Natural killer cell treated with Interleukin-12 subunit alpha and Interleukin-12 subunit beta and Interleukin-15 and Interleukin-18, amount 100 ng/mL, for 72 hours (primary cell): Measurements from ENCODE around the gene TGFB1I1. TPM values are rescaled to one million over a fixed set of nuclear protein-coding genes. Genes with fewer than 3 reads are reported as not detected.
"Not testable (repeated sequence)": the region's sequence is repeated elsewhere in the genome, so short reads cannot be mapped to it uniquely, and the experiment has no call there.

Experiments
- ATAC-seq, 2 donors: fragments of 150-1000 bp; cut with Tn5 transposase in 1 of 2; sonication (Bioruptor Pico), chemical (Tn5 transposase) in 1 of 2; 2 replicates each; pipeline ENCODE4 v1.10.0; 2021
- DNase-seq: peaks from one replicate; pipeline ENCODE4 v3.0.0; 2022; ENCODE audit warnings: low spot score
- H3K27ac Mint-ChIP-seq, 2 donors: 1 replicate in 1 of 2; 2 replicates in 1 of 2; pipeline ENCODE4 v1.8.0; 2022; ENCODE audit warnings: mixed read lengths in 2 of 2, mild to moderate bottlenecking in 1 of 2, moderate library complexity in 1 of 2
- H3K27me3 Mint-ChIP-seq, 2 donors: 1 replicate in 1 of 2; 2 replicates in 1 of 2; pipeline ENCODE4 v1.8.0; 2022; ENCODE audit warnings: mixed read lengths in 2 of 2
- H3K36me3 Mint-ChIP-seq: one replicate; pipeline ENCODE4 v1.8.0; 2022; ENCODE audit warnings: mixed read lengths
- H3K4me1 Mint-ChIP-seq, 2 donors: 1 replicate in 1 of 2; 2 replicates in 1 of 2; pipeline ENCODE4 v1.8.0; 2022; ENCODE audit warnings: low read depth in 2 of 2, mixed read lengths in 2 of 2, mild to moderate bottlenecking in 1 of 2
- H3K4me3 Mint-ChIP-seq: one replicate; pipeline ENCODE4 v1.8.0; 2022; ENCODE audit warnings: mixed read lengths
- H3K9me3 Mint-ChIP-seq: 2 replicates; pipeline ENCODE4 v1.8.0; 2022; ENCODE audit warnings: mixed read lengths
- total RNA-seq, 2 donors: library from RNA; stranded (reverse); gene quantifications; one replicate each; pipeline ENCODE4 v1.2.3, GENCODE V29; 2022

Gene TGFB1I1
- total RNA-seq, 2 donors from 2014 or later, result 0.55 to 0.75 TPM

DNA sequence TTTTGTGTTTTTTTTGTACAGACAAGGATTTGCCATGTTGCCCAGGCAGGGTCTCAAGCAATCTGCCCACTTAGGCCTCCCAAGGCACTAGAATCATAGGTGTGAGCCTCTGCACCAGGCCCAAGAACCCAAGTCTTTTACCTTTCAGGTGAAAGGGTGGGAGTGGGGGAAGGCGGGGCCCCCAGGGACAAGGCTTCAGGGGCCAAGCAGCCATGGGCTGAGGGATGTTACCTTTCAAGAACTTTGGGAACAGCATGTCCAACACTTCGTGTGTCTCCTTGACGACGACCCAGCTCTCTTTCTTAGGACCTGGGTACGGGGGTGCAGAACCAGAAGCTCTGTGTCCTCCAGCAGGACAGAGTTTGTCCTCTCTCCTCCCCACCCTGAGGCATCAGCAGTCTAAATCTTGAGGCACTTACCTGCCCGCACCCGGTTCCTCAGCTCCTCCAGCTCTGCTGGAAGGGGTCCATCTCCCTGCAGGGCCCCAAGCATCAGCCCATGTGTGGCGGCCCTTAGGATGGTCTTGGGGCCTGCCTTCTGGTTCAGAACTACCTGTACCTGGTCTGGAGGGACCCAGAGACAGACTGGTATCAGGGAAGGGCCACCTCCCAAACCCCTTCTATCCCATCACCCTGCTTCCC, 19.9 kb downstream of the TGFB1I1 start:
- Mint-ChIP-seq H3K27me3 (no peaks in the 10 kb centered on the region), H3K27ac (peak overlapping the region in 1 of 2 donors; percentile 43), H3K9me3 (no peaks in the 10 kb centered on the region), H3K4me1 (peaks cover 0 to 9% of the 10 kb centered on the region in 2 donors), H3K36me3 (no peaks in the 10 kb centered on the region), H3K4me3 (no peak overlapping the region)
- no peak for ATAC-seq
- DNase-seq, result no peak

DNA sequence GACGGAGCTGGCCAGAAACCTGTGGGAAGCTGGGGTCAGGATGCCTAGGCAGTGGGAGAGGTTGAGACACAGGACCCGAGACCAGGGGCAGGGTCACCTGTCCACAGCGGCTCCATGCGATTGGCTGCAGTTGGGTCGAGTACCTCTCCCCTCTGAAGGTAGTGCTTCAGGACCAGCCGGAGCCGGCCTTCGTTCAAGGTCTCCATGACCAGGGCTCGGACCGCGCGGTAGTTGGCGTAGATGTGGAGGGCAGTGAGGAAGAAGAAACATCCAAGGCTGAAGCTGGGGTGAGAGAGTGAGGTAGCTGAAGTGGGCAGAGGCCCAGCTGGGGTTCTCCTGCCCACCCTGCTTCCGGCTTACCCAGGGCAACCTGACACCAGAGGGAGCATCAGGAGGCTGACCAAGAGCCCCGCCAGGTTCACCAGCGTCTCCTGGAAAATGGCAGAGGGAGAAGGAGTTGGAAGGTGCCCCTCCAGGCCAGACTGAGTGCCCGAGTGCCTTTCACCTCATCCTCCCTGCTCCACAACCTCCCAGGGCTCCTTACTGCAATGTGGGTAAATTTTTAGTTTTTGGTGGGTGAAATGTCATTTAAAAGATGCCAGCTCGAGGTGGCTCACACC, 21.7 kb downstream of the TGFB1I1 start:
- no peaks in the 10 kb centered on the region for H3K27me3 Mint-ChIP-seq
- no peaks in the 10 kb centered on the region for H3K36me3 Mint-ChIP-seq
- ATAC-seq (no peak), DNase-seq (no peak)
- peaks cover 0 to 12% of the 10 kb centered on the region in 2 donors for H3K4me1 Mint-ChIP-seq
- H3K27ac Mint-ChIP-seq, result no peak overlapping the region
- H3K4me3 Mint-ChIP-seq, result no peak overlapping the region
- H3K9me3 Mint-ChIP-seq, result no peaks in the 10 kb centered on the region

DNA sequence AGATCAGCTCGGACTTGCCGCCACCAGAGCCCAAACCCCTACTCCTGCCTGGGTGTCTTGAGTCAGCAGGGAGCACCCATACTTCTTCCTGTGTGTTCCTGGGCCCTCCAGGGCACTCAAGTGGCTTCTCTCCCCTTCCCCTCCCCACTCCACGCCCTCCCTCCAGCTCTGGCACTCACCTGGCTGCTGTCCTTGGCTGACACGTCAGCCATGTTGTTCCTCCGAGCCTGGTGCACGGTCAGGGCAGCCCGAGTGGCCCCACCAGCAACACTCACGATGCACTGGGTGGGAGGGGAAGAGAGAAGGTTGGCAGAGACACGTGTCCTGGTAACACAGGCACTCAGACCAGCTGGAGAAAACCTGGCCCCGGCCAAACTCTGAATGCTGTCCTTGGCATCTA, 24.7 kb downstream of the TGFB1I1 start:
- Mint-ChIP-seq H3K36me3 (no peaks in the 10 kb centered on the region), H3K27me3 (no peaks in the 10 kb centered on the region), H3K4me3 (no peak overlapping the region), H3K4me1 (peaks cover 0 to 7% of the 10 kb centered on the region in 2 donors), H3K9me3 (no peaks in the 10 kb centered on the region), H3K27ac (no peak overlapping the region)
- no peak for ATAC-seq
- DNase-seq, result no peak

DNA sequence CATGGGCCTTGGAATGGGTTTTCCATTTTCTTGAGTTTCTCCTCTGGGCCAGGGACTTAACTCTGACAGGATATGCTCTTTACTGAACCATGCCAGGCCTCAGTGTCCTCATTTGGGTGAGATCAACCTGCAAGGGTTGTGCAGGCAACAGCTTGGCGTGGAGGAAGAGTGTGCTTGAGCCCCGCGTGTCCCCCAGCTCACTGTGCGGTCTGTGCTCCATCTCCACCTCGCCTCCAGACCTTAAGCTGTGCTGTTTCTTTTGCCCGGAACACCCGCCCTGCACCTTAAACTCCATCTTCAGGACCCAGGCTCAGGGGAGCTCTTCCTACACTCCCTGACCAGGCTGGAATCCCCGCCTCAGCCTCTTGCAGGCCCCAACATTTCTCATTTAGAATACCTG, 26.5 kb downstream of the TGFB1I1 start:
- Mint-ChIP-seq H3K4me1 (peaks cover 0 to 7% of the 10 kb centered on the region in 2 donors), H3K27ac (no peak overlapping the region), H3K36me3 (no peaks in the 10 kb centered on the region), H3K27me3 (no peaks in the 10 kb centered on the region), H3K9me3 (no peaks in the 10 kb centered on the region), H3K4me3 (no peak overlapping the region)
- peak; percentile 41 for DNase-seq
- ATAC-seq, result no peak

DNA sequence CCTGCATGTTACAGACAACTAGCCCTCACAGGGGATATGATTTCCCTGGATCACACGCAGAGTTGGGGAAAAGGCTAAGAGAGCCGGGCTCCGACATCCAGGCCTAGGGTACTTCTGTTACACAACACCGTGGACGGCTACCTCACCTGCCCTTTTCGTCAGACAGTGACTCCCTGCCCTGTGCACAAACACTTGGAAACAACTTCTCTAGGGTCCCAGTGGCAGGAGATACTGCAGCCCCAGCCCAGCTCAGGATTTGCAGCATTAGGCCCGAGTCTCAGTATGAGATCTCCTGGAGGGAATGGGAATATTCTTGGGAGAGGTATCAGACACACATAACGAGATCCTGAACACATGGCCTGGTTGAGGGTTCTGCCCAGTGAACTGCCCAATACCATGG, 28.0 kb downstream of the TGFB1I1 start:
- no peaks in the 10 kb centered on the region for H3K9me3 Mint-ChIP-seq
- peaks cover 0 to 7% of the 10 kb centered on the region in 2 donors for H3K4me1 Mint-ChIP-seq
- no peaks in the 10 kb centered on the region for H3K36me3 Mint-ChIP-seq
- H3K4me3 Mint-ChIP-seq, result no peak overlapping the region
- no peak overlapping the region for H3K27ac Mint-ChIP-seq
- DNase-seq (peak; percentile 56), ATAC-seq (no peak)
- no peaks in the 10 kb centered on the region for H3K27me3 Mint-ChIP-seq

DNA sequence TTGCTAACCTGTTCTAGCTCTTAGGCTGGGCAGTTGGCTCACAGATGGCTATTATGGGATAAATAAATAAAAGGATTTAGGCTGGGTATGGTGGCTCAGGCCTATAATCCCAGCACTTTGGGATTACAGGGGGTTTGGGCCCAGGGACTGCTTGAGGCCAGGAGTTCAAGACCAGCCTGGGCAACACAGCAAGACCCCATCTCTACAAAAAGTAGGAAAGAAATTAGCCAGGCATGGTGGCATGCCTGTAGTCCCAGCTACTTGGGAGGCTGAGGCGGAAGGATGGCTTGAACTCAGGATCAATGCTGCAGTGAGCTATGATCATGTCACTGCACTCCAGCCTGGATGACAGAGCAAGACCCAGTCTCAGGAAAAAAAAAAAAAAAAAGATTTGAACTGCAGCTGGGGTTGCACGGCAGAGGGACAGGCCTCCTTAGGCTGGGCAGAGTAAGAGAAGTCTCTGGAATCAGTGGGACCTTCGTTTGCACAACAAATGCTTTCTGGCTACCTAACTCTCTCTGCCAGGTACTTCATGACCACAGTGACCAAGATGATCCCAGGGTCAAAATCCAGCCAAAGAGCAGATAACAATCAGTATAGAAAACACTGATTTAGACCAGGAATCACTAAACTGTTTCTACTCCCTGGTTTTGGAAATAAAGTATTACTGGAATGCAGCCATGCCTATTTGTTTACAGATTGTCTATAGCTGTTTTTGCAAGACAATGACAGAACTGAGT, 29.4 kb downstream of the TGFB1I1 start:
- H3K36me3 Mint-ChIP-seq, result no peaks in the 10 kb centered on the region
- no peak overlapping the region for H3K27ac Mint-ChIP-seq
- H3K4me1 Mint-ChIP-seq, result peaks cover 6 to 11% of the 10 kb centered on the region in 2 donors
- ATAC-seq, result no peak
- DNase-seq, result peak; percentile 28
- no peaks in the 10 kb centered on the region for H3K27me3 Mint-ChIP-seq
- H3K9me3 Mint-ChIP-seq, result no peaks in the 10 kb centered on the region
- H3K4me3 Mint-ChIP-seq, result no peak overlapping the region

DNA sequence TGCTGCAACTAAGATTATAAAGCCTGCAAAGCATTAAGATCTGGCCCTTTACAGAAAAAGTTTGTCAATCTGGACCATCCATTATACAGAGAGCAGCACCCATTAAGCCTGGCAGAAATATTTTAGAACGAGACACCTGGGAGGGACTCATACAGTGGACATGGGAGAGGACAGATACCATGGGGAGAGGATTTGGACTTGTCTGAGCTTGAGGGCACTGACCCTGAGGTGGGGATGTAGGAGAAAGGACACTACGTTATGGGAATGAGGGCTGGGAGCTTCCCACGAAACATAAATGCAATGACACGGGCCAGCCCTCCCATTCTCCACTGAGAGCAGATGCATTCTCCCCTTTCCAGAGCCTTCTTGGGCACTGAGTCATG, 30.0 kb downstream of the TGFB1I1 start:
- H3K36me3 Mint-ChIP-seq, result no peaks in the 10 kb centered on the region
- DNase-seq, result peak; percentile 16
- H3K4me3 Mint-ChIP-seq, result no peak overlapping the region

DNA sequence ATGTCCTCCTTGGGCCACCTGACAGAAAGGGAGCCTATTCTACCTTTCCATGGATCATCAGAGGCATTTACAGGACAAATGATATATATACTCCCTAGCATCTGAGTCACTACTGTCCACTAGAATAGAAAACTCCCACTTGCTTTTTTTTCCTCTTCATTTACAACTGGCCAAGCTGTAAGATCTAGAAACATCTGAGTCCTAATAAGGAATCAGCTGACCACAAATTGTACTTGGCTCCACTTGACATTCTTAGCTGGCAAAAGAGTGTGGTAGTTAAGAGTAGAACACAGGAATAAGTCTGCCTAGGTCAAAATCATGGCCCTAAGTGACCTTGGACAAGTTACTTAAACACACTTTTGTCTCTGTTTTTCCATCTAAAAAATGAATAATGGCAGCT, 31.0 kb downstream of the TGFB1I1 start:
- Mint-ChIP-seq H3K4me1 (peaks cover 12 to 13% of the 10 kb centered on the region in 2 donors), H3K9me3 (no peaks in the 10 kb centered on the region), H3K27me3 (no peaks in the 10 kb centered on the region), H3K36me3 (no peaks in the 10 kb centered on the region), H3K27ac (no peak overlapping the region), H3K4me3 (no peak overlapping the region)
- ATAC-seq (no peak), DNase-seq (no peak)

More for the DNA sequence above, 30.0 kb downstream of the TGFB1I1 start:
- Mint-ChIP-seq H3K9me3 (no peaks in the 10 kb centered on the region), H3K27me3 (no peaks in the 10 kb centered on the region), H3K27ac (no peak overlapping the region), H3K4me1 (peaks cover 7 to 11% of the 10 kb centered on the region in 2 donors)
- ATAC-seq, result no peak

DNA sequence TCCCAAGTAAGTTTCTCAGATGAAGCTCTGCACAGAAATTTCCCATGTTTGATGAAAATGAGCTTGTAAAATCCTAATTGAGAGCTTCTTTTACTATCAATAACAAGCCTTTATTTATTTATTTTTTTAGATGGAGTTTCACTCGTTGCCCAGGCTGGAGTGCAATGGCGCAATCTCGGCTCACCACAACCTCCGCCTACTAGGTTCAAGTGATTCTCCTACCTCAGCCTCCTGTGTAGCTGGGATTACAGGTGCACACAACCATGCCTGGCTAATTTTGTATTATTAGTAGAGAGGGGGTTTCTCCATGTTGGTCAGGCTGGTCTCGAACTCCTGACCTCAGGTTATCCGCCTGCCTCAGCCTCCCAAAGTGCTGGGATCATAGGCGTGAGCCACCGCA, 31.6 kb downstream of the TGFB1I1 start:
- peaks cover 12 to 14% of the 10 kb centered on the region in 2 donors for H3K4me1 Mint-ChIP-seq
- ATAC-seq, DNase-seq, H3K27me3 Mint-ChIP-seq, H3K9me3 Mint-ChIP-seq, H3K36me3 Mint-ChIP-seq, H3K4me3 Mint-ChIP-seq, H3K27ac Mint-ChIP-seq: not testable (repeated sequence)

DNA sequence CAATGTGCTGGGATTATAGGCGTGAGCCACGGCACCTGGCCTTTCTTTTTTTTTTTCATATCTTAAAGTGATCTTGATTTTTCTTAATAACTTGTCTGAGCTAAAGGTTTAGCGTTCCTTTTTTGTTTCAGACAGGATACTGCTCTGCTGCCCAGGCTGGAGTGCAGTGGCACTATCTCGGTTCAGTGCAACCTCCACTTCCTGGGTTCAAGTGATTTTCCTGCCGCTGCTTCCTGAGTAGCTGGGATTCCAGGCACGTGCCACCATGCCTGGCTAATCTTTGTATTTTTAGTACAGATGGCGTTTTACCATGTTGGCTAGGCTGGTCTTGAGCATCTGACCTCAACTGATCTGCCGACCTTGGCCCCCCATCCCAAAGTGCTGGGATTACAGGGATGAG, 32.2 kb downstream of the TGFB1I1 start:
- Mint-ChIP-seq H3K36me3 (peaks cover 5% of the 10 kb centered on the region), H3K27ac (no peak overlapping the region), H3K4me1 (peaks cover 17 to 20% of the 10 kb centered on the region in 2 donors), H3K4me3 (no peak overlapping the region), H3K27me3 (no peaks in the 10 kb centered on the region), H3K9me3 (no peaks in the 10 kb centered on the region)
- no peak for ATAC-seq
- no peak for DNase-seq

DNA sequence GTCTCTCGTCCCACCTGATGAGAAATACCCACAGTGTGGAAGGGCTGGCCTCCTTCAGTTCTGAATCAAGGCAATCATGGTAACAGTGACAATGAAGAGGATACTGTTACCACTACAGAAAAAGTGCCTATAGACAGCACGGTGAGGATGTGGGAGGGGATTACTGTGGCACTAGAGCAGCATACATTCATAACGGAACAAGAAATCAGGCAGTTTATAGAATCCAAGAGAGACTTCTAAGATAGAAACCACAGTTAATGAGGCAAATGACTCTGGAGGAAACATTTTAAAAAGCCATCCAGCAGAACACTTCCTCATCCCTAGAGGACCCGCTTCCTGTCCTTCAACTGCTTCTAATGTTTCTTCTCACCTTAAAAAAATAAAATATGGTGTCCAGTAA, 33.5 kb downstream of the TGFB1I1 start:
- Mint-ChIP-seq H3K36me3 (peaks cover 7% of the 10 kb centered on the region), H3K4me3 (peak overlapping the region; percentile 66)

DNA sequence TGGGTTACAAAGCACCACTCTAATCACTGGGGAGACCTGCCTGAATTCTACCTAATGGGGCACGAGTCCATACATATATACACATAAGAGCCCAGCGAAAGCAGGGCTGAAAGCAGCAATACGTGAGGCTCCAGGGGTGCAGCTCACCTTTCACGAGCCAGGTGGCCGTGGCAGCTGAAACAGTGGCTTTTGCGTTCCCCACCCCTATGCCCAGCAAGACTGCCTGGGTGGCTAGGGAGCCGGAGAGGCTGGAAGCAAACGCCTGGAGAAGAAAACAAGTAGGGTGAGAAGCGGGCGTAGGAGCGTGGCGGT, 35.6 kb downstream of the TGFB1I1 start:
- Mint-ChIP-seq H3K27me3 (no peaks in the 10 kb centered on the region), H3K9me3 (no peaks in the 10 kb centered on the region), H3K4me3 (peak overlapping the region; percentile 91), H3K4me1 (peaks cover 20 to 32% of the 10 kb centered on the region in 2 donors), H3K27ac (peak overlapping the region; percentile 96 to 99), H3K36me3 (peaks cover 7% of the 10 kb centered on the region)
- ATAC-seq (no peak), DNase-seq (no peak)

More for the DNA sequence above, 33.5 kb downstream of the TGFB1I1 start:
- peaks cover 20 to 31% of the 10 kb centered on the region in 2 donors for H3K4me1 Mint-ChIP-seq
- DNase-seq (no peak), ATAC-seq (peak in 1 of 2 donors; percentile 70)
- H3K27me3 Mint-ChIP-seq, result no peaks in the 10 kb centered on the region
- H3K27ac Mint-ChIP-seq, result peak overlapping the region; percentile 36 to 47
- no peaks in the 10 kb centered on the region for H3K9me3 Mint-ChIP-seq

DNA sequence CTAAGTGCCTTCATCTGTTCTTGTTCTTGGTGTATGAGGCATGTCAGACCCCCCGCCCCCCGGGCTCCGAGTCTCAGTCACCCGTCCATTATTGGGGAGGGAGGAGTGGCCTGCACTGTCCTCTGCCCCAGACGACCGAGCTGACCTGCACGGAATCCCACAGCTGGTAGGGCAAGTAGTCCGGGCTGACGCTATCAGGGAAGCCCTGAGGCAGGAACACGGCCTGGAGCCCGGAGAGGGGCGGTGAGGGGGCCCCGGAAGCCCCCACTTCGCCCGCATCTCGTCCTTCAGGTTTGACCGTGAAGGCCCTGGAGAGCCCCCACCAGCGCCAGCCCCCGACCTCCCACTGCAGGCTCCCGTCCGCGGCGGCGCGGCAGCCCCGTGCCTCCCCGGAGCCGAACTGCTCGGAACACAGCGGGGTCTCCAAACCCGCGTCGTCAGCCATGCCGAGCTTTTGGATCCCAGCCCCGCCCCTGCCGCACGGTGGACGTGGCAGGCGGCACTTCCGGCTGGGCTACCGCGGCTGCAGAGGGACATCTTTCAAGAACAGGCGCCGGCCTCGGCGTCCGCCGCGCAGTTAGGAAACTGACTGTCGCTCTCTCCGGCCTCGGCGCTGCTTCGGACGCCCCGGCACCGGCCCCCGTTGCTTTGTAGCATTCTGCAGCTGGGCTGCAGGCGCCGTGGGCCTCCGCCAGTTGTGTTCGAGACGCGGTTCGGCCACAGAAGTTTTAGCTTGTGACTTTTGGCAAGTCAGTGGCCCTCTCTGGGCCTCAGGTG, 36.2 kb downstream of the TGFB1I1 start, which contains the start of gene RUSF1:
Gene RUSF1, minus strand, starts transcription at position 463 of the 777 bp plus-strand sequence. Its CDS starts 18 bp downstream, at position 445.
- peak; percentile 92 to 98 for ATAC-seq
- peak within 1 kb of the TSS; percentile 96 to 99 for H3K27ac Mint-ChIP-seq
- peaks cover 20 to 32% of the 10 kb centered on the region in 2 donors for H3K4me1 Mint-ChIP-seq

More for the DNA sequence above, 36.2 kb downstream of the TGFB1I1 start, which contains the start of gene RUSF1:
- no peaks in the 10 kb centered on the region for H3K9me3 Mint-ChIP-seq
- peak; percentile 92 for DNase-seq
- peaks cover 7% of the 10 kb centered on the region for H3K36me3 Mint-ChIP-seq
- H3K4me3 Mint-ChIP-seq, result peak within 1 kb of the TSS; percentile 91
- H3K27me3 Mint-ChIP-seq, result no peaks in the 10 kb centered on the region
